ENCODE measurements around the gene PRRG2.

Gene PRRG2

GRCh38 chr19:49590071-49590970 is 9.2 kb downstream of the PRRG2 start (continued):
- peak; percentile 21; the same call in 1 of the 2 replicates for TF ChIP-seq ZNF391 (tag by site-specific recombination; IDR thresholded peaks at IDR 0.05; ENCODE audit: borderline replicate concordance, low read depth)
- TF ChIP-seq ZNF366 (tag by site-specific recombination; conservative IDR thresholded peaks at IDR 0.05), result peak; percentile 68
- no peak for TF ChIP-seq ZNF175 (tag by site-specific recombination; IDR thresholded peaks at IDR 0.05)
- 0 out of 2 replicates have a peak, but pooled peaks have one; percentile 16 for TF ChIP-seq ZNF610 (tag by site-specific recombination; IDR thresholded peaks at IDR 0.05; ENCODE audit: borderline replicate concordance)
- peak; percentile 88 for TF ChIP-seq KLF9 (tag by site-specific recombination; IDR thresholded peaks at IDR 0.05; ENCODE audit: low read depth)
- no peak for TF ChIP-seq ZNF302 (tag by site-specific recombination; IDR thresholded peaks at IDR 0.05; ENCODE audit: low read depth)
- TF ChIP-seq ZNF76 (tag by site-specific recombination; IDR thresholded peaks at IDR 0.05; ENCODE audit: borderline replicate concordance, low read depth), result peak; percentile 80
- TF ChIP-seq ZNF555 (tag by site-specific recombination; conservative IDR thresholded peaks at IDR 0.05), result no peak
- TF ChIP-seq BCL11A (tag by site-specific recombination; IDR thresholded peaks at IDR 0.05; ENCODE audit: low read depth), result peak; percentile 58; the same call in 1 of the 2 replicates
- peak; percentile 77 for TF ChIP-seq ZBTB20 (tag by site-specific recombination; IDR thresholded peaks at IDR 0.05)
- TF ChIP-seq KLF16 (tag by site-specific recombination; IDR thresholded peaks at IDR 0.05), result peak; percentile 51
- TF ChIP-seq ZFP3 (tag by site-specific recombination; IDR thresholded peaks at IDR 0.05; ENCODE audit: low read depth), result no peak
- peak; percentile 48; the same call in 1 of the 2 replicates for TF ChIP-seq OVOL3 (tag by site-specific recombination; IDR thresholded peaks at IDR 0.05)
- peak; percentile 39 for TF ChIP-seq GLIS2 (tag by site-specific recombination; IDR thresholded peaks at IDR 0.05)
- no peak for TF ChIP-seq ZNF488 (tag by site-specific recombination; IDR thresholded peaks at IDR 0.05)
- TF ChIP-seq ZNF18 (tag by site-specific recombination; IDR thresholded peaks at IDR 0.05), result 0 out of 2 replicates have a peak, but pooled peaks have one; percentile 34
- peak; percentile 66 for TF ChIP-seq ZNF561 (tag by site-specific recombination; IDR thresholded peaks at IDR 0.05; ENCODE audit: borderline replicate concordance)
- TF ChIP-seq ZNF629 (tag by site-specific recombination; IDR thresholded peaks at IDR 0.05), result peak; percentile 43; the same call in 1 of the 2 replicates
- TF ChIP-seq BCL11B (tag by site-specific recombination; IDR thresholded peaks at IDR 0.05; ENCODE audit: low read depth), result peak; percentile 91
- peak; percentile 22; the same call in 1 of the 2 replicates for TF ChIP-seq WT1 (tag by site-specific recombination; IDR thresholded peaks at IDR 0.05)
- TF ChIP-seq ZNF580 (tag by site-specific recombination; IDR thresholded peaks at IDR 0.05), result no peak
- TF ChIP-seq ZNF398 (tag by site-specific recombination; IDR thresholded peaks at IDR 0.05), result 0 out of 2 replicates have a peak, but pooled peaks have one; percentile 40
- no peak for TF ChIP-seq ZNF239 (tag by site-specific recombination; IDR thresholded peaks at IDR 0.05)
- TF ChIP-seq ZNF585B (tag by site-specific recombination; IDR thresholded peaks at IDR 0.05), result no peak
- no peak for TF ChIP-seq ZNF292 (tag by site-specific recombination; IDR thresholded peaks at IDR 0.05; ENCODE audit: borderline replicate concordance, low read depth)
- TF ChIP-seq SP2 (tag by site-specific recombination; IDR thresholded peaks at IDR 0.05), result peak; percentile 81
- peak; percentile 43; the same call in 1 of the 2 replicates for TF ChIP-seq ZIC2 (tag by site-specific recombination; IDR thresholded peaks at IDR 0.05)
- TF ChIP-seq PBX3 (CRISPR knock-in tag; IDR thresholded peaks at IDR 0.05), result no peak
- TF ChIP-seq ZFHX2 (tag by site-specific recombination; conservative IDR thresholded peaks at IDR 0.05), result peak; percentile 20; the same call in 1 of the 2 replicates
- peak; percentile 66; the same call in 1 of the 2 replicates for TF ChIP-seq HIC1 (tag by site-specific recombination; IDR thresholded peaks at IDR 0.05)
- no peak for TF ChIP-seq GFI1B (tag by site-specific recombination; IDR thresholded peaks at IDR 0.05)
- TF ChIP-seq ZNF623 (tag by site-specific recombination; IDR thresholded peaks at IDR 0.05), result no peak

Data from HEK293 (cell line).